HG02938 (cell line): ENCODE data around the gene ZFR2.
"Not testable (repeated sequence)": the region's sequence is repeated elsewhere in the genome, so short reads cannot be mapped to it uniquely, and the experiment has no call there.

Source experiments
- ATAC-seq: cut with Tn5 transposase; IDR thresholded peaks from one replicate; pipeline ENCODE4 v1.9.1; 2021; ENCODE audit warnings: mild to moderate bottlenecking, moderate library complexity; ENCODE audit not compliant: unreplicated experiment

The ZFR2 gene

DNA sequence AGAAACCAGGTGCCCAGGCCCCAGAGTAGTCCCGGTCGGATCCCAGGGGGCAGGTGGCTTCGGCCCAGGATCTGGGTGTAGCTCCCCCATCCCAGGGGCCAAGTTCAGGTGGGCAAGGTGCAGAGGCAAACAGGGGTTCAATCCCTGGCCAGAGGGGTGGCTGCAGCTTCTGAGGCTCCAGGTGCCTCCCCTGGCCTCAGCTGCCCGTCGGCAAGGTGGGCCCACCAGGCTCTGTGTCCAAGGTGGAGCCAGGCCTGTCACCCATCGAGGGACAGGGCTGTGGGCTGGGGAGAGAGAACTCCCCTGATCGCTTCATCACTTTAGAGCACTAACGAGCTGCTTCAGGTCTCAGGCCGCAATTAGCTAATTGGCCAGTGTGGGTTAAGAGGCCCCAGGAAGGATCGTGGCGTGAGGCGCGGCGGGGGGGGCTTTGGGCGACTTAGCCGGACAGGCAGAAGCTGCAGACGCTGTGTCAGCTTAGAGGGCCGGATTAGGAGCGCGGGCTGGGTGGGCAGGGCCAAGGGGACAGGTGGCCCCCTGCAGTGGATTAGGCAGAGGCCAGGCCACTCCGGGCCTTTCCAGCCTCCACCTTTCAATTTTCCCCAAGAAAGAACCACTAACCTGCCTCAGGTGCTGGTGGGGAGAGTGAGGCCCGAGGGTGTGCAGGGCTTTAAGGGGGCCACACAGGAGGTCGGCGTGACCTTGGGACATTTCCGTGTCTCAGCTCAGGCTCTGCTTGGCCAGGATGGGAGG lies 94.0 kb downstream of the ZFR2 start:
- ATAC-seq, result no peak

- no peak for ATAC-seq
Measured at GRCh38 chr19:3773814-3774515, 94.9 kb downstream of the ZFR2 start.

DNA sequence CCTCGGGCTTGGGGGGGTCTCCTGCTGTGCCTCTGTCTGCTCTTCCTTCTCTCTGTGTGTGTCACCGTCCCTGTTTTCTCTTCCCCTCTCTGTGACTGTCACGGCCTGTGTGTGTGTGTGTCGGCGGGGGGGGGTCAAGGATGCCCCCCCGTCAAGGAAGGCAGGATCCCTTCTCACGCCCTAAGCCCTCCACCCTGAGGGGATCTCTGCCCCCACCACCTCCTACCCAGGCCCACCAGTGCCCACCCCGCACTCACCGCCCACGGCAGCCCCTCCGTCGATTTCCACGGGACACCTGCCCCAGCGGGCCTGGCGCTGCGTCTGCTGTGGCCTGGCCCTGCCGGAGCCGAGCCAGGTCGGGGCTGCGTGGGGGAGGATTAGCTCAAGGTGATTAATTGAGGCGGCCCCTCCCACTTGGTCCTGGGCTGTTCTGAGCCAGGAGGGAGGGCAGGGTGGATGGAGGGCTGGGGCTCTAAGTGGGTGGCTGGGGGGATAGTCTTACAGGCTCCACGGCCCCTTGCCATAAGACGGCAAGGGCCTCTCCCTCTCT lies 96.9 kb downstream of the ZFR2 start, which contains the start of gene RAX2:
Gene RAX2 (minus strand): TSS at position 323 of the 550 bp plus-strand sequence. CDS start 486 bp downstream, outside the sequence.
- ATAC-seq, result no peak

- no peak for ATAC-seq
Measured at GRCh38 chr19:3771000-3771905, 97.6 kb downstream of the ZFR2 start.

GRCh38 chr19:3770136-3770999 lies 98.5 kb downstream of the ZFR2 start:
- ATAC-seq, result no peak

DNA sequence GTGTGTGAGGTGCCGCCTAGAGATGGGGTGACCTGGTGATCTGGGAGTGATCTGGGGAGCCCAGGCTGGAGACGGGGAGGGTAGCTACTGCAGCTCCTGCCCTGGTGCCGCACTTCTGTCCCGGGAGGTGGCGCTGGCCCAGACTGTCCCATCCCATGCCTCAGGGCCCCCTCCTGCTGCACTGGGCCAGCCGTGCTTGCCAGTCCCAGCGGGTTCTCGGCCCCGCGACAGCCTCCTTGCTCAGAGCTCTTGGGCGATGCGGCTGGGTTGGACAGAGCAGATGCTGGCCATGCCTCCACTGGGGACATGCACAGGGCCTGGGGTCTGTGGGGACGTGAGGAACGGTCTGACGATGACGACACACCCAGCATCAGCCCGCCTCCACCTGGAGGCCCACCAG lies 99.3 kb downstream of the ZFR2 start:
- ATAC-seq, result no peak

- no peak for ATAC-seq
Measured at GRCh38 chr19:3768748-3769099, 100.1 kb downstream of the ZFR2 start.

DNA sequence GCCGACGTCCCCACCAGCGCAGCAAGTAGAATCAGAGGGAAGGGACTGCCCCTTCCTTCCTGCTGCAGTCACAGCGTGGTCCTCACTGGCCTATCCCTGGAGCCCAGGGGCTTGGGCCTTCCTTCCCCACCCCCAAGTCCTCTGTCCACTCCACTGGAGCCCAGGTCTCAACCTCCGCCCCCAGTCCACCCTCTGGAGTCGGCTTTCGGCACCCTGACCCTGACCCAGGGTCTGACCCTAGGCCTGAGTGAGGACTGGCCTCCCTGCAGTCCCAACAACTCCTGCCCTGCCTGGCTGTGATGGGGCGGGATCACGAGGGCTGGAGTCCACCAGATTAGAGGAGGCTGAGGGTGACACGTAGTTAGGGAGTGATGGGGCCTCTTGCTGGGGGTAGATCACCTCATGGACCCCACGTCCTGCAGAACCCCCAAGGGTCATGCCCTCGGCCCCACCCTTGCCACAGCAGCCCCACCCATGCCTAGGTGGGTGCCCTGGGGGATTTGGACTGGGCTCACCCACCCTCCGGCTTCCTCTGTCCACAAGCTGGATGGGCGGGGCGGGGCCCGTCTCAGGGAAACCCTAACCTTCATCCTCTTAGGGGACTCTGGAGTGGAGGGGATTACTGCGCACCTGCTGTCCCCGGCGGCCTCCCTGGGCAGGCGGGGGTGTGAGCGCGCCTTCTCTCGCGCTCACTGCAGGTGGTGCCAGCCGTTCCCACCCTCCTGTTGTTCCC lies 100.7 kb downstream of the ZFR2 start:
- ATAC-seq, result no peak

DNA sequence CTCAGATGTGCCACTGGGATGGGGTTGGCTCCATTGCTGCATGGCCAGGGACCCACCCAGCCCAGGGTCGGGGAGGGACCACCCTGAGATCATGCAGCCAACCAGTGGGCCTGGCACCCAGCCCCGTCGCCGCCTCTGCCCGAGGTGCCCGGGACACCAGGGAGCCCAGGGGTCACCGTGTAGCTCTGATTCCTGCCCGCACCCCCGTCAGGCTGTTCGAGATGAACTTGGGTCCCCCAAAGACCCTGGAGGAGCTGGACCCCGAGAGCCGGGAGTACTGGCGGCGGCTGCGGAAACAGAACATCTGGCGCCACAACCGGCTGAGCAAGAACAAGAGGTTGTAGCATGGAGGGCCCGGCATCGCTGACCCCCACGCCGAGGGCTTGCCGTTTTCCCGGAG lies 101.8 kb downstream of the ZFR2 start:
- no peak for ATAC-seq

DNA sequence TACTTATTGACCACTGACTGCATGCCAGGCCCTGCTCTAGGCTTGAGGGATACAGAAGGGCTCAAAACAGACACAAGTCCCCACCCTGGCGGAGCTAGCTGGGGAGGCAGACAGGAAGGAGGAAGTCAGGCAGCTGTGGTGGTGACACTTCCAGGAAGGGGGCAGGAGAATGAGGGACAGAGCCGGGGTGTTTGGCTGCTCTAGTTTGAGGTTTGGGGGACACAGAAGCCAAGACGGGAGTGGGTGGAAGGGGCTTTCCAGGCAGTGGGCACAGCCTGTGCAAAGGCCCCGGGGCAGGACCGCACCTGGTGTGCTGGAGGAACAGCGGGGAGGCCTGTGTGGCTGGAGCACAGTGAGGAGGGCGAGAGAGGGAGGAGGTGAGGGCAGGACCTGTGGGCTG lies 102.3 kb downstream of the ZFR2 start:
- ATAC-seq, result no peak

GRCh38 chr19:3765757-3766156 lies 103.1 kb downstream of the ZFR2 start:
- ATAC-seq, result not testable (repeated sequence)

- no peak for ATAC-seq
Measured at GRCh38 chr19:3765121-3765520, 103.7 kb downstream of the ZFR2 start.

- ATAC-seq, result peak; percentile 75
Measured at GRCh38 chr19:3762501-3763459, 106.1 kb downstream of the ZFR2 start, which contains the start of gene MRPL54. MRPL54 (plus strand) TSS chr19:3762682; CDS start chr19:3762701, 19 bp downstream.

- no peak for ATAC-seq
Measured at GRCh38 chr19:3762130-3762473, 106.7 kb downstream of the ZFR2 start.

DNA sequence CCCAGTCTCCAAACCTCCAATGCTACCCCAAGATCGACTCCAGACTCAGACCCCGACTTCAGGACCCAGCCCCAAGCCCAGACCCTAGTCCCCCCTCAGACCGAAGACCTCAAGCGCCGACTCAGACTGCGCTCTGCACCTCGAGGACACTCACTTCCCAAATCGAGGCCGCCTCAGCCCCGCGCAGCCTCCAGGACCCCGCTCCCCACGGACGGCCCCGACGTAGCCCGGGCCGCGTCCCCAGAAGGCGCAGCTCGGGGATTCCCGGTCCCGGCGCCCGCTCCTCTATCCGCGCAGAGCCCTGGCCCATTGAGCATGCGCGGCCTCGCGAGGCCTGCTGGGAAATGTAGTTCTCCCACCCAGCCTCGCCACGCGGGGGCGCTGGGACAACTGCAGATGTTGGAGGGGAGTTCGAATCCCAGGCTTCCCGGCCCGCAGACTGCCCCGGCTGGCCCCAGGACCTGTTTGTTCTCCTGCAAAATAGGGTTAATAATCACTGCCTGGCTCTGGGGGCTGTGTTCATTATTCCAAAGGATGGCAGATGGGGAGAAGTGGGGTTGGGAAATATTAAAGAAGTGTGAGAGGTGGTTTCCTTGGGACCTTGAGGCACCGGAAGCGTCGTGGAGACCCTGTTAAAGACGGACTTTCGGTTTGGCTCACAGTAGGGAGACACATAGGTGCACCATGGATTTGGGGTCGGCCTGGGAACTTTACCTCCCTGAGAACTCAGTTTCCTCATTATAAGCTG lies 107.3 kb downstream of the ZFR2 start, which contains the start of gene APBA3:
Gene APBA3 (minus strand): TSS at position 311 of the 748 bp plus-strand sequence. CDS start 1,428 bp downstream, outside the sequence.
- peak; percentile 36 for ATAC-seq

GRCh38 chr19:3760871-3761361 lies 107.9 kb downstream of the ZFR2 start:
- no peak for ATAC-seq
